HG03064 (cell line): ENCODE data around the gene CARD6.
A peak's percentile ranks its signal among the peaks of the same experiment; 100 is the strongest.
"Not testable (repeated sequence)": the region's sequence is repeated elsewhere in the genome, so short reads cannot be mapped to it uniquely, and the experiment has no call there.

Experiments
- ATAC-seq: cut with Tn5 transposase; IDR thresholded peaks from one replicate; pipeline ENCODE4 v1.9.1; 2021; ENCODE audit warnings: low read depth; ENCODE audit not compliant: unreplicated experiment

Gene CARD6

GRCh38 chr5:40827188-40827977 is 13.8 kb upstream of the CARD6 start:
- ATAC-seq, result no peak

- no peak for ATAC-seq
Measured at GRCh38 chr5:40828021-40828631, 13.0 kb upstream of the CARD6 start.

GRCh38 chr5:40828690-40829661 is 12.2 kb upstream of the CARD6 start:
- ATAC-seq, result no peak

GRCh38 chr5:40829748-40830533 is 11.2 kb upstream of the CARD6 start:
- no peak for ATAC-seq

GRCh38 chr5:40831346-40832210 is 9.6 kb upstream of the CARD6 start:
- ATAC-seq, result no peak

GRCh38 chr5:40832345-40832744 is 8.8 kb upstream of the CARD6 start:
- ATAC-seq, result no peak

GRCh38 chr5:40833712-40834229 is 7.4 kb upstream of the CARD6 start:
- ATAC-seq, result no peak

GRCh38 chr5:40834391-40834848 is 6.7 kb upstream of the CARD6 start:
- no peak for ATAC-seq

GRCh38 chr5:40834849-40835787 is 6.0 kb upstream of the CARD6 start, which contains the start of gene RPL37:
RPL37 (minus strand) TSS chr5:40835222; CDS start chr5:40835185, 37 bp downstream.
- peak; percentile 95 for ATAC-seq

GRCh38 chr5:40838086-40838485 is 3.1 kb upstream of the CARD6 start:
- no peak for ATAC-seq

GRCh38 chr5:40842351-40842750 is 1.2 kb downstream of the CARD6 start:
- no peak for ATAC-seq

- ATAC-seq, result no peak
Measured at GRCh38 chr5:40844565-40844964, 3.4 kb downstream of the CARD6 start.

GRCh38 chr5:40846371-40846770 is 5.2 kb downstream of the CARD6 start:
- no peak for ATAC-seq

GRCh38 chr5:40847525-40847924 is 6.4 kb downstream of the CARD6 start:
- ATAC-seq, result no peak

GRCh38 chr5:40853632-40854192 is 12.5 kb downstream of the CARD6 start:
- ATAC-seq, result no peak

GRCh38 chr5:40860711-40861110 is 19.5 kb downstream of the CARD6 start:
- no peak for ATAC-seq

GRCh38 chr5:40865004-40865403 is 23.8 kb downstream of the CARD6 start:
- not testable (repeated sequence) for ATAC-seq
